Skeletal muscle tissue (tissue), 4 donors: ENCODE measurements around the gene CAVIN3. TPM values are rescaled to one million over a fixed set of nuclear protein-coding genes. Genes with fewer than 3 reads are reported as not detected.
"Not testable (repeated sequence)": the region's sequence is repeated elsewhere in the genome, so short reads cannot be mapped to it uniquely, and the experiment has no call there.

Experiments
- H3K27ac ChIP-seq: one replicate; pipeline ENCODE4 v1.7.0; 2013; ENCODE audit warnings: mild to moderate bottlenecking, low read depth, low read length, inconsistent platforms
- H3K27me3 ChIP-seq, 3 donors: one replicate each; pipeline ENCODE4 v1.7.0; 2013; ENCODE audit warnings: low read length in 3 of 3; ENCODE audit not compliant: control insufficient read depth in 3 of 3, insufficient read depth in 3 of 3
- H3K36me3 ChIP-seq, 3 donors: one replicate each; pipeline ENCODE4 v1.7.0; 2013; ENCODE audit warnings: low read length in 3 of 3; ENCODE audit not compliant: control insufficient read depth in 3 of 3, insufficient read depth in 3 of 3
- H3K4me1 ChIP-seq, 3 donors: one replicate each; pipeline ENCODE4 v1.7.0; 2013; ENCODE audit warnings: low read length in 3 of 3, mild to moderate bottlenecking in 3 of 3; ENCODE audit not compliant: control insufficient read depth in 3 of 3, insufficient read depth in 3 of 3
- H3K4me3 ChIP-seq, 3 donors: one replicate each; pipeline ENCODE4 v1.7.0; 2013; ENCODE audit warnings: low read length in 3 of 3
- H3K9ac ChIP-seq, 3 donors: one replicate each; pipeline ENCODE4 v1.7.0; 2013; ENCODE audit warnings: low read length in 3 of 3, mild to moderate bottlenecking in 3 of 3, moderate library complexity in 2 of 3, low read depth in 1 of 3
- H3K9me3 ChIP-seq, 3 donors: one replicate each; pipeline ENCODE4 v1.7.0; 2013; ENCODE audit warnings: low read length in 3 of 3; ENCODE audit not compliant: control insufficient read depth in 3 of 3
- total RNA-seq: library from RNA; depleted of rRNA; stranded (reverse); fragments of >200 nt; gene quantifications from one replicate; pipeline ENCODE4 v1.2.3, GENCODE V29; 2014
- donor health status: Osteomylitis.

CAVIN3 gene
- total RNA-seq, 1 donor from 2014 or later, result 28.2 TPM

- Histone ChIP-seq H3K9me3 (no peaks in the 10 kb centered on the region), H3K36me3 (no peaks in the 10 kb centered on the region), H3K27ac (no peak overlapping the region), H3K27me3 (no peaks in the 10 kb centered on the region), H3K4me1 (no peaks in the 10 kb centered on the region), H3K9ac (no peak overlapping the region), H3K4me3 (no peak overlapping the region)
Measured at GRCh38 chr11:6284250-6284649, 36.1 kb downstream of the CAVIN3 start.

- Histone ChIP-seq H3K27me3 (no peaks in the 10 kb centered on the region), H3K36me3 (no peaks in the 10 kb centered on the region), H3K4me1 (no peaks in the 10 kb centered on the region), H3K27ac (no peak overlapping the region), H3K4me3 (no peak overlapping the region), H3K9me3 (no peaks in the 10 kb centered on the region), H3K9ac (no peak overlapping the region)
Measured at GRCh38 chr11:6283453-6284023, 36.8 kb downstream of the CAVIN3 start.

GRCh38 chr11:6280809-6281208 lies 39.5 kb downstream of the CAVIN3 start:
- H3K9me3 ChIP-seq, H3K36me3 ChIP-seq, H3K27ac ChIP-seq: not testable (repeated sequence)

GRCh38 chr11:6273188-6273587 lies 47.1 kb downstream of the CAVIN3 start:
- H3K4me1 ChIP-seq, result peaks cover 21 to 23% (median 22%) of the 10 kb centered on the region in 3 donors
- H3K4me3 ChIP-seq, result peak overlapping the region in 1 of 3 donors; percentile 31
- H3K9me3 ChIP-seq, result no peaks in the 10 kb centered on the region
- H3K9ac ChIP-seq, result no peak overlapping the region
- H3K27me3 ChIP-seq, result no peaks in the 10 kb centered on the region
- no peaks in the 10 kb centered on the region for H3K36me3 ChIP-seq
- H3K27ac ChIP-seq, result peak overlapping the region; percentile 21

More at GRCh38 chr11:6280809-6281208, 39.5 kb downstream of the CAVIN3 start:
- not testable (repeated sequence) for H3K27me3 ChIP-seq, H3K9ac ChIP-seq, H3K4me3 ChIP-seq, H3K4me1 ChIP-seq

GRCh38 chr11:6271598-6271997 lies 48.7 kb downstream of the CAVIN3 start:
- Histone ChIP-seq H3K27ac (no peak overlapping the region), H3K36me3 (no peaks in the 10 kb centered on the region), H3K27me3 (no peaks in the 10 kb centered on the region), H3K9me3 (no peaks in the 10 kb centered on the region), H3K4me1 (peaks cover 21 to 23% (median 22%) of the 10 kb centered on the region in 3 donors), H3K4me3 (no peak overlapping the region), H3K9ac (peak overlapping the region in 1 of 3 donors; percentile 55)

GRCh38 chr11:6270584-6271246 lies 49.6 kb downstream of the CAVIN3 start:
- peaks cover 21 to 23% (median 22%) of the 10 kb centered on the region in 3 donors for H3K4me1 ChIP-seq
- H3K27ac ChIP-seq, result no peak overlapping the region
- no peak overlapping the region for H3K4me3 ChIP-seq
- no peaks in the 10 kb centered on the region for H3K27me3 ChIP-seq
- no peaks in the 10 kb centered on the region for H3K36me3 ChIP-seq
- H3K9ac ChIP-seq, result no peak overlapping the region
- H3K9me3 ChIP-seq, result no peaks in the 10 kb centered on the region

DNA sequence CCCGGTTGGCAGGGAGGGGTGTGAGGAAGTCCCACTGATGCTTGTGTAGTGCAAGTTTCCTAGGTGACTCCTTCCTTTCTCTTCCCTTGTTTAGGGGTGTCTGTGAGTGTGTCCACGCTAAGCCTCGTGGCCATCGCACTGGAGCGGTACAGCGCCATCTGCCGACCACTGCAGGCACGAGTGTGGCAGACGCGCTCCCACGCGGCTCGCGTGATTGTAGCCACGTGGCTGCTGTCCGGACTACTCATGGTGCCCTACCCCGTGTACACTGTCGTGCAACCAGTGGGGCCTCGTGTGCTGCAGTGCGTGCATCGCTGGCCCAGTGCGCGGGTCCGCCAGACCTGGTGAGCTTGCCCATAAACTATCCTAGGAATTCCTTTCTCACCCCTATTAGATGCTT lies 50.3 kb downstream of the CAVIN3 start:
- Histone ChIP-seq H3K9me3 (no peaks in the 10 kb centered on the region), H3K27ac (no peak overlapping the region), H3K4me1 (peaks cover 21 to 23% (median 22%) of the 10 kb centered on the region in 3 donors), H3K27me3 (no peaks in the 10 kb centered on the region), H3K9ac (no peak overlapping the region), H3K36me3 (no peaks in the 10 kb centered on the region), H3K4me3 (no peak overlapping the region)

Other genes with a start within 250 kb of the CAVIN3 start
- not detected for gene OR56B4, start 212.8 kb downstream of the CAVIN3 start, total RNA-seq
- gene OR52B2, start 150.2 kb downstream of the CAVIN3 start, total RNA-seq, result not detected
- not detected for gene OR52W1, start 121.3 kb downstream of the CAVIN3 start, total RNA-seq
- not detected for gene C11orf42, start 114.9 kb downstream of the CAVIN3 start, total RNA-seq
- 8.9 TPM for gene FHIP1B, start 85.9 kb downstream of the CAVIN3 start, total RNA-seq
- gene CNGA4, start 81.4 kb downstream of the CAVIN3 start, total RNA-seq, result not detected
- gene CCKBR, start 60.7 kb downstream of the CAVIN3 start, total RNA-seq, result not detected
- 9.9 TPM for gene SMPD1, start 70.0 kb upstream of the CAVIN3 start, total RNA-seq
- 28.7 TPM for gene APBB1, start 98.6 kb upstream of the CAVIN3 start, total RNA-seq
- 3.1 TPM for gene HPX, start 120.5 kb upstream of the CAVIN3 start, total RNA-seq
- gene TRIM3, start 153.4 kb upstream of the CAVIN3 start, total RNA-seq, result 8.4 TPM
- gene ARFIP2, start 160.8 kb upstream of the CAVIN3 start, total RNA-seq, result 14.1 TPM
- 19.8 TPM for gene TIMM10B, start 161.0 kb upstream of the CAVIN3 start, total RNA-seq
- 4.7 TPM for gene DNHD1, start 176.8 kb upstream of the CAVIN3 start, total RNA-seq